BJ (cell line): ENCODE results near the gene ZNF41. TPM values are rescaled to one million over a fixed set of nuclear protein-coding genes. Genes with fewer than 3 reads are reported as not detected.
A peak's percentile ranks its signal among the peaks of the same experiment; 100 is the strongest.
"Not testable (repeated sequence)": the region's sequence is repeated elsewhere in the genome, so short reads cannot be mapped to it uniquely, and the experiment has no call there.

ENCODE experiments used
- CTCF ChIA-PET: fragments of 350-600 bp; formaldehyde crosslinking; extraction: SDS; loops from one replicate; lab custom pipeline; 2021; ENCODE audit warnings: antibody characterized with exemption, inconsistent platforms; lab: Yijun Ruan, JAX
- POLR2A ChIA-PET: fragments of 300-600 bp; sonication (Branson Sonifier 250); formaldehyde crosslinking; extraction: SDS; loops from one replicate; lab custom pipeline; 2021; ENCODE audit warnings: antibody characterized with exemption; lab: Charles Lee
- DNase-seq: peaks from one replicate; pipeline ENCODE4 v3.0.0-alpha.2; 2011; ENCODE audit warnings: low read depth
- H3K27me3 ChIP-seq: 2 replicates; pipeline ENCODE4 v1.6.0; 2011; ENCODE audit warnings: low read length; ENCODE audit not compliant: control insufficient read depth, insufficient read depth
- H3K36me3 ChIP-seq: 2 replicates; pipeline ENCODE4 v1.5.1; 2011; ENCODE audit warnings: low read length; ENCODE audit not compliant: control insufficient read depth, insufficient read depth
- H3K4me3 ChIP-seq: 2 replicates; pipeline ENCODE4 v1.5.1; 2011; ENCODE audit warnings: low read depth, mild to moderate bottlenecking, control low read depth, low read length
- polyA plus RNA-seq: library from polyadenylated mRNA; depleted of rRNA; stranded (reverse); fragments of >200 nt; gene quantifications from 2 replicates; pipeline ENCODE4 v1.2.3, GENCODE V29; 2011
- TF ChIP-seq, protein P1 (sequence below): IDR thresholded peaks from 2 replicates; pipeline ENCODE4 v1.5.1; 2011; ENCODE audit warnings: low read depth, mild to moderate bottlenecking, control low read depth, inconsistent platforms, low read length, moderate library complexity; ENCODE audit not compliant: insufficient read depth

Gene ZNF41
- polyA plus RNA-seq, 1 experiment: 4.8 TPM

- Histone ChIP-seq H3K36me3 (no peaks in the 10 kb centered on the region), H3K4me3 (no peak overlapping the region), H3K27me3 (no peaks in the 10 kb centered on the region)
- DNase-seq: no peak
- CTCF ChIA-PET: interaction anchor here (1.0 to 1.8 kb wide), 4 partner anchors 19 to 327 kb away, joined by 3 to 5 read pairs (median 3); no protein-coding TSS in a partner anchor
- POLR2A ChIA-PET: no interaction called here
- TF ChIP-seq, protein P1, sequence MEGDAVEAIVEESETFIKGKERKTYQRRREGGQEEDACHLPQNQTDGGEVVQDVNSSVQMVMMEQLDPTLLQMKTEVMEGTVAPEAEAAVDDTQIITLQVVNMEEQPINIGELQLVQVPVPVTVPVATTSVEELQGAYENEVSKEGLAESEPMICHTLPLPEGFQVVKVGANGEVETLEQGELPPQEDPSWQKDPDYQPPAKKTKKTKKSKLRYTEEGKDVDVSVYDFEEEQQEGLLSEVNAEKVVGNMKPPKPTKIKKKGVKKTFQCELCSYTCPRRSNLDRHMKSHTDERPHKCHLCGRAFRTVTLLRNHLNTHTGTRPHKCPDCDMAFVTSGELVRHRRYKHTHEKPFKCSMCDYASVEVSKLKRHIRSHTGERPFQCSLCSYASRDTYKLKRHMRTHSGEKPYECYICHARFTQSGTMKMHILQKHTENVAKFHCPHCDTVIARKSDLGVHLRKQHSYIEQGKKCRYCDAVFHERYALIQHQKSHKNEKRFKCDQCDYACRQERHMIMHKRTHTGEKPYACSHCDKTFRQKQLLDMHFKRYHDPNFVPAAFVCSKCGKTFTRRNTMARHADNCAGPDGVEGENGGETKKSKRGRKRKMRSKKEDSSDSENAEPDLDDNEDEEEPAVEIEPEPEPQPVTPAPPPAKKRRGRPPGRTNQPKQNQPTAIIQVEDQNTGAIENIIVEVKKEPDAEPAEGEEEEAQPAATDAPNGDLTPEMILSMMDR: no peak
These were observed 35.1 kb upstream of the ZNF41 start for GRCh38 chrX:47518144-47518543.

DNA sequence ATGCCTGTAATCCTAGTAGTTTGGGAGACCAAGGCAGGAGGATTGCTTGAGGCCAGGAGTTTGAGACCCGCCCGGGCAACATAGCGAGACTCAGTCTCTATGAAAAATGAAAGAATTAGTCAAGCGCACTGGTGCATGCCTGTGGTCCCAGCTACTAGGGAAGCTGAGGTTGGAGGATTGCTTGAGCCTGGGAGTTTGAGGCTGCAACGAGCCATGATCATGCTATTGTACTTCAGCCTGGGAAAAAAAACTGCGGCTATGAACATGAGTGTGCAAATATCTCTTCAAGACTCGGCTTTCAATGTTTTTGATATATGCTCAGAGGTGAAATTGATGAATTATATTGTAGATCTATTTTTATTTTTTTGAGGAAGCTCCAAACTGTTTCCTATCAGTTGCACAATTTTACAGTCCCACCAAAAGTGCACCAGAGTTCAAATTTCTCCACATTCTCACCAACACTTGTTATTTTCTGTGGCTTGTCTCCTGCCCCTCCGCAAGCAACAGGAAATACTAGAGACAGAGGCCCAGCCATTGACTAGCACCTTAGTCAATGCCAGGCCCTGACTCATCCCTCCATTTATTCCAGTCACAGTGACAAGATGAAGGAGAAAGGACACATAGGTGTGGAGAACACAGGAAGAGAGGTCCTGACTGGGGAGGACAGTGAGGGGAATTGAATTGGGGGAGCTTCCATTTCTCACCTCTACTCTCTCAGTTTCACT, 33.1 kb upstream of the ZNF41 start:
- Histone ChIP-seq H3K36me3 (no peaks in the 10 kb centered on the region), H3K4me3 (no peak overlapping the region), H3K27me3 (no peaks in the 10 kb centered on the region)
- peak; percentile 11 for DNase-seq
- ChIA-PET CTCF (interaction anchor here (0.8 to 1.9 kb wide), 6 partner anchors 11 to 131 kb away, joined by 3 to 5 read pairs (median 5); no protein-coding TSS in a partner anchor), POLR2A (no interaction called here)
- TF ChIP-seq, protein P1: no peak

GRCh38 chrX:47514533-47515235, 31.7 kb upstream of the ZNF41 start:
- Histone ChIP-seq H3K4me3 (no peak overlapping the region), H3K27me3 (no peaks in the 10 kb centered on the region), H3K36me3 (no peaks in the 10 kb centered on the region)
- peak; percentile 10 for DNase-seq
- ChIA-PET POLR2A (no interaction called here), CTCF (interaction anchor here (0.6 to 1.9 kb wide), 7 partner anchors 9 to 937 kb away, joined by 3 to 5 read pairs (median 4); no protein-coding TSS in a partner anchor)
- TF ChIP-seq, protein P1: no peak

DNA sequence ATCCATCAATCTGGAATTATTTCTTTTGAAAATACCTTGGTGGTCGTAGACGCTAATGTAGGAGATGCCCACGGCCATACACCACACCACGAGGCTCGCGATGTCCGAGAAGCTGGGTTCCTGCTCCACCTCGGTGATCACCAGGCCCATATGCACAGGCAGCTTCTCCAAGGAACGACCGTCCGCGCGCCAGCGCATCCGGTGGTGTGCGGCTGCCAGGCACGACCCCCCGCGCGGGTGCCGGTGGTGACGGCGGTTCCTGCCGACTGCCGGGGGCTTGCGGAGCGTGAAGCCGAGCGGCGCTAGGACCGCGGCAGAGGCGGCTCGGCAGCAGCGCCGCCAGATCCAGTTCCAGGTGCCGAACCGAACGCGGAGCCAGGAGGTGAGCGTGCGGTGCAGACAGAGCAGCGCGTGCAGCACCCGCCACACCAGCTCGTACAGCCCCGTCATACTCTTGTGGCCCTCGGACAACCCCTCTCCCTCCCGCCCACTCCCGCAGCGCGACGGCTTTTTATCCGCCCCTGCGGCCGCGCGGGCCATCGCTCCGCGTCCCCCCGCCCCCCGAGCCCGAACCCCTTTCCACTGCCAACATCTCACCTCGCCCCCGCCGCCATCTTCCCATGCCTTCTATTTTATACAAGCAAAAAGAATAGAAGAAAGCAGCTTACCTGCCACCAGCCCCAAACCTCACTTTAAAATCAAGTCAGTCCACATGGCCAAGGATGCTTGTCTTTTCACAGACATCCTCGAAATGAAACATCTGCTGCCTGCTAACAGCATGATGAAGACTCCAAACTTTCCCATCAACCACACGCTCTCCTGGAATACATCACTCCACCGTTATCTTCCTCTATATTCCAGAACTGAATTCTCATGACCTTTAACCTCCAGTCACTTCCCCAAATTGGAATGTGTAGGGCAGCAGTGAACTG, 30.3 kb upstream of the ZNF41 start:
- CTCF ChIA-PET: interaction anchor here (0.9 to 1.3 kb wide), 2 partner anchors 10 to 13 kb away, joined by 3 read pairs; no protein-coding TSS in a partner anchor
- H3K4me3 ChIP-seq: peak overlapping the region; percentile 40
- DNase-seq, H3K36me3 ChIP-seq, H3K27me3 ChIP-seq, POLR2A ChIA-PET: not testable (repeated sequence)

DNA sequence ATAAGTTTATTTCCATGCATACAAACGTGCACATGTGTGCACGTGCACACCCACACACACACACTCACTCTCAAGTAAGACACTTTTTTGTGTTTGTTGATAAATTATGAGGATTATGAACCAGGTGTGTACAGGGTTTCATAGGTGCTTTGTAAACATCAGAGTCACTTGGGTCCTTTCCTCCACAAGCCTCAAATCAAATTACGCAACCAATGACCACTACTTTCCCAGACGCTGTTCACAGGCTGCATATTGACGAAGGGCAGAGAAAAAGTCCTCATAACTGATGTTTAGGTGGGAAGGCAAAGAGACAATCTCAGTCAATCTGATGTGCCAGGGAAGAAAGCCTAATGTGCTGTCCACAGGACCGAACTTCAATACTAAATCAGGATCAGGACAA, 29.4 kb upstream of the ZNF41 start:
- H3K36me3 ChIP-seq, H3K27me3 ChIP-seq, H3K4me3 ChIP-seq, DNase-seq, POLR2A ChIA-PET, CTCF ChIA-PET: not testable (repeated sequence)
